Bone marrow (tissue), 2 donors: ENCODE measurements around the gene TNS3.
"Not testable (repeated sequence)": the region's sequence is repeated elsewhere in the genome, so short reads cannot be mapped to it uniquely, and the experiment has no call there.

Source experiments
- DNase-seq, 2 donors: peaks; one replicate each; lab custom pipeline; 2025; lab: John Stamatoyannopoulos, UW

TNS3 gene

GRCh38 chr7:47449810-47450590 lies 131.9 kb downstream of the TNS3 start:
- DNase-seq: no peak

DNA sequence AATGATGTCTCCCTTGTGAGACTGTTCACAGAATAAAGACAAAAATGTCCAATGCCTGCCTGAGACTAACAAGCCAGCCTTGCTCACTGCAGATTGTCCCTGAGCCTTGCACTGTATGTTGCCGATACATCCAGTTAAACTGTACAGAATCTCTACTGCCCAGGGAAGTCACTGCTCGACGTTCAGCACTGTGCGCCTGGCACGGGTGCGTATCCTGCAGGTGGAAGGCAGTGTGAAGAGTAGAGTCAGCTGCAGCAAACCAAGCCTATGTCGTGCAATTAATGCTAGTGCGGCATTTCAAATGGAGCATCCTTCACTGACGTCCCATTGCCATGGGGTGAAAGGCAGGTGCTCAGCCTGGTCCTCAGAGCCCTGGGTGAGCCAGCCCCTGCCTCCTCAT lies 132.9 kb downstream of the TNS3 start:
- DNase-seq: no peak

DNA sequence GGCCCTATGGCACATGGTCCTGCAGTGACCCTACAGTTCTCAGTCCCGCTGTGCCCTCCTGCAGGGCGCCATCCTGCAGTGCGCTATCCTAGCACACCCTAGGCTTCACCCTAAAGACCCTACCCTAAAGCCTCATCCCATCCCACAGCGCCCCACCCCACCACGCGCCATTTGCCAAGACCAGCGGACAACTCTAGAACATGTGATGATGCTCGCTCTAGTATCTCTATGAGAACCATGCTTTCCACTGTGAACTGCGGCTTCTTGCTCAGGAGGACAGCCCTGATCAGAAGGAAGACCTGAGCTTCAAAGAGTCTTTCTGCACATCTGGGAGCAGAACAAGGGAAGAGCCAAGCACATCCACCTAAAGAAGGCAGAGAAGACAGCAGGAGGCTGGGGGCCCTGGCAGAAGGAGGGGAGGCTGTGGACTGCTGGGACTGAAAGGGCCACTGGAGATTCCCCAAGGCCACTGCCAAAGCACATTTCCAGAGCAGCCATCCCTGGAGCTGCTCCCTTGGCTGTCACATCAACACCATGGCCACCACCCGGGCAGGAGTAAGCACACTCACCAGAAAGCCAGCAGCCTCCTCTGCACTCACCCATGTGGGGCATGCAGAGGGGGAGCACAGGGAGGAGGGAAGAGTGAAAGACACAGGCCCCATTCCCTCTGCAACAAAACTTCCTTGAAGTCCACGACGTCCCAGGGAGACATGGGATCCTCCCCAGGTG lies 134.1 kb downstream of the TNS3 start:
- DNase-seq: no peak

- DNase-seq: no peak
These were observed 134.9 kb downstream of the TNS3 start for GRCh38 chr7:47446871-47447466.

GRCh38 chr7:47444376-47445098 lies 137.4 kb downstream of the TNS3 start:
- DNase-seq: no peak

GRCh38 chr7:47443049-47443448 lies 138.9 kb downstream of the TNS3 start:
- no peak for DNase-seq

GRCh38 chr7:47442605-47442865 lies 139.4 kb downstream of the TNS3 start:
- no peak for DNase-seq

DNA sequence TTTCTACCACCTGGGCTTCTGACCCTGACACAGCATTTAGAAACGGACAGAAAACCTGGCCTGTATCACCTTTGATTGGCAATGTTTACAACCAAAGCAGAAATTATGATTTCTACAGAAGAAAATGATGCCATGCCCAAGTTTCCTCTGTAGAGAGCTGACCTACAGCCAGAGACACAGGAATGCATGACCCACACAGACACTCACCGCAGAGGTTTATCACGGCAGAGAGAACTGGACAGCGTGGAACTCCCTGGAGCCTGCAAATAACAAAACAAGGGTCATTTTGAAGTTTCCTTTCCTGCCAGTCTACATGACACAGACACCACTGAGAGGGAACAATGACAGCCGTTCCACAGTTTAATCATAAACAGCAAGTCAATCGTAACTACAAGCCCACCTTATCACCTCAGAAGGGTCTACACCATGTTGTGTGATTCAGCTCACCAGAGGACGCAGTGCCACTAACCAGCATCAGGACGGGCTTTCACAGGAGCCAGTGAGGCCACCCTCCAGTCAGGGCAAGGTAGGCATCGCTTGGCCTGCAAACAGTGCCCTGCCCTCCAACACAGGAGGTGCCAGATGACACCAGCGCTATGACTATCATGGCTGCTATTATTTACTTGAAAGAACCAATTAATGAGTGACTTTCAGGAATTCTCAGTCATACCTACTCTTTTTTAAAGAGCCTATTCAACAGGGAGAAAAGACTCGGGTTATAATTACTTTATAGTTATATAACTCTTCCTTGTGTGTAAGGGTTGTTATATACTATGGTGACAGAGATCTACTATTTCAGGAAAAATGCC lies 139.9 kb downstream of the TNS3 start:
- no peak for DNase-seq

GRCh38 chr7:47441048-47441447 lies 140.9 kb downstream of the TNS3 start:
- DNase-seq: not testable (repeated sequence)

GRCh38 chr7:47440320-47440719 lies 141.6 kb downstream of the TNS3 start:
- DNase-seq: no peak

GRCh38 chr7:47439181-47439667 lies 142.7 kb downstream of the TNS3 start:
- DNase-seq: no peak

GRCh38 chr7:47438411-47439029 lies 143.4 kb downstream of the TNS3 start:
- no peak for DNase-seq

- DNase-seq: no peak
These were observed 146.0 kb downstream of the TNS3 start for GRCh38 chr7:47435889-47436312.

DNA sequence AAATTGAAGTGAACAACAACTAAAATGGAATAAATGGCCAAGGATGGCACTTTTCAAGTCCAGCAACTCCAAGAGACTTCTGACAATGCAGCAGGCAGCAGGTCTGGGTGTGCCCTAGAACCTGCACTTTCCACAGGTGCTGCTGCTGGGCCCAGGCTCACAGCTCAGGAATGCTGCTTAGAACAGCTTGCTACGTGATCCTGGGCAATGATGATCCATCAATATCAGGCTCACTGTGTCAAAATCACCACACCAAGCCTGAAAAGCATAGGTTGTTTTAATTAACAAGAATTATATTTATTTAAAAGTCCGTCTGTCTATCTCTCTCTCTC lies 148.4 kb downstream of the TNS3 start:
- no peak for DNase-seq

- DNase-seq: no peak
These were observed 149.0 kb downstream of the TNS3 start for GRCh38 chr7:47432671-47433563.

DNA sequence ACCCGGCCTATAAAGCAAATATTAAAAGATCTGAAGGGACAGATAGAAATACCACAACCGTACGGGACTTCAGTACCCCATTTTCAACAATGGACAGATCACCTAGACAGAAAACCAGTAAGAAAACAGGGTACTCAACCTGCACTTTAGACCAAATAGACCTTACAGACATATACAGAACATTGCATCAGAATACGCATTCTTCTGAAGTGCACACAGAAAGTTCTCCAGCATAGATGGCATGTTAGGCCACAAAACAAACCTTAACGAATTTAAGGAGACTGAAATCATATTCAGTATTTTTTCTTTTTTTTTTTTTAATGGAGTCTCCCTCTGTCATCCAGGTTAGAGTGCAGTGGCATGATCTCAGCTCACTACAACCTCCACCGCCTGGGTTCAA lies 151.5 kb downstream of the TNS3 start:
- DNase-seq: no peak

DNA sequence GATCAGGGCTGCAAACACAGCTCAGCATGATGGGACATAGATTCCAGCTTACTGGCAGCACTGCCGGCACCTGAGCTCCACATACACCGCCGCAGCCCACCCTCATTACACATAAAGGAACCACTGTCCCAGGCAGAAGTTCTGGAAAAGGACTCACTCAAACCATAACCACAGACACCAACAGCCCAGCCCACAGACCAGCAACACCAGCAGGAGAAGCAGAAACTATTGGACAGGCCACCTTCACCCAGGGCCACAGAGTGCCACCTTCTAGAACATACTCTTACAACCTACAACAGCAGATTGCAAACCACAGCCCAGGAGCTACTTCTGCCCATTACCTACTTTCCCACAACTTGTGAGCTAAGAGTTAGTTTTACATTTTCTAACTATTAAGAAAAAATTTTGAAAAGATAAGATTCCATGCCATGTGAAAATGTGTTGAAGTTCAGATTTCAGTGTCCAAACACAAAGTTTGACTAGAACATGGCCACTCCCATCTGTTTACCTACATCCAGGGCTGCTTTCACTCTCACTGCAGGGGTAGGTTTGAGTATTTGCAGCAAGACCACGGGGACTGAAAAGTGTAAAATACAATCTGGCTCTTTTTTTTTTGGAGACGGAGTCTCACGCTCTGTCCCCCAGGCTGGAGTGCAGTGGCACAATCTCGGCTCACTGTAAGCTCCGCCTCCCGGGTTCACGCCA lies 153.0 kb downstream of the TNS3 start:
- no peak for DNase-seq

- DNase-seq: no peak
These were observed 153.7 kb downstream of the TNS3 start for GRCh38 chr7:47428052-47428767.

- no peak for DNase-seq
These were observed 154.8 kb downstream of the TNS3 start for GRCh38 chr7:47427051-47427643.
